Body of pancreas (tissue), 4 donors: ENCODE data around the gene ITPKC. TPM values are rescaled to one million over a fixed set of nuclear protein-coding genes. Genes with fewer than 3 reads are reported as not detected.

ENCODE experiments used
- ATAC-seq: fragments of 150-250 bp; one replicate; pipeline ENCODE4 v1.9.1; 2016
- DNase-seq, 4 donors: peaks; one replicate each; pipeline ENCODE4 v3.0.0-alpha.2; 2019
- H3K27ac ChIP-seq, 4 donors: fragments of 200-600 bp; sonication (generic); 1 replicate in 3 of 4; 2 replicates in 1 of 4; pipeline versions ENCODE4 v1.5.1 to v1.6.1; 2016 to 2019; ENCODE audit warnings: mild to moderate bottlenecking in 1 of 4, mixed read lengths in 1 of 4, moderate library complexity in 1 of 4
- H3K27me3 ChIP-seq, 2 donors: fragments of 200-600 bp; sonication (generic); one replicate each; pipeline ENCODE4 v1.6.0; 2016; ENCODE audit warnings: mild to moderate bottlenecking in 1 of 2
- H3K36me3 ChIP-seq, 2 donors: fragments of 200-600 bp; sonication (generic); replicated peaks in 1 of 2; 2 replicates each; pipeline ENCODE4 v1.5.1; 2016; ENCODE audit warnings: low read depth in 2 of 2; ENCODE audit not compliant: insufficient read depth in 1 of 2
- H3K4me1 ChIP-seq: fragments of 200-600 bp; sonication (generic); one replicate; pipeline ENCODE4 v1.6.0; 2016
- H3K4me3 ChIP-seq, 2 donors: fragments of 200-600 bp; sonication (generic); 1 replicate in 1 of 2; 2 replicates in 1 of 2; pipeline ENCODE4 v1.5.1; 2016 to 2019
- H3K9me3 ChIP-seq, 3 donors: fragments of 200-600 bp; sonication (generic); 1 replicate in 2 of 3; 2 replicates in 1 of 3; pipeline ENCODE4 v1.5.1; 2016
- POLR2A ChIP-seq, 3 donors: fragments of 450-650 bp; IDR thresholded peaks; one replicate each; pipeline ENCODE4 v1.6.1; 2016; ENCODE audit warnings: antibody characterized with exemption in 3 of 3, mild to moderate bottlenecking in 2 of 3
- WGBS, 2 donors: methylation state at CpG; one replicate each; pipeline ENCODE4 v1.1.5; 2017; 5-methylcytosine and 5-hydroxymethylcytosine counted together
- intact Hi-C: fragments of 100-400 bp; cut with DNase I; formaldehyde crosslinking; loops from one replicate; pipeline ENCODE4 v1.15.1; 2023
- total RNA-seq, 2 donors: library from RNA; depleted of rRNA; stranded (reverse); fragments of >200 nt; gene quantifications; one replicate each; pipeline ENCODE4 v1.1.0, GENCODE V29; 2016
- TF ChIP-seq, protein P1 (sequence below), 7 experiments: fragments of 450-650 bp in 4 of 7; fragments of 200-600 bp in 3 of 7; sonication (generic) in 3 of 7; IDR thresholded peaks; one replicate each; pipeline ENCODE4 v1.5.1; 2016 to 2019; ENCODE audit warnings: antibody characterized with exemption in 7 of 7

The ITPKC gene
- total RNA-seq, 2 donors from 2014 or later, result 14.0 to 27.7 TPM

GRCh38 chr19:40700083-40700482 lies 16.8 kb upstream of the ITPKC start:
- TF ChIP-seq, protein P1, sequence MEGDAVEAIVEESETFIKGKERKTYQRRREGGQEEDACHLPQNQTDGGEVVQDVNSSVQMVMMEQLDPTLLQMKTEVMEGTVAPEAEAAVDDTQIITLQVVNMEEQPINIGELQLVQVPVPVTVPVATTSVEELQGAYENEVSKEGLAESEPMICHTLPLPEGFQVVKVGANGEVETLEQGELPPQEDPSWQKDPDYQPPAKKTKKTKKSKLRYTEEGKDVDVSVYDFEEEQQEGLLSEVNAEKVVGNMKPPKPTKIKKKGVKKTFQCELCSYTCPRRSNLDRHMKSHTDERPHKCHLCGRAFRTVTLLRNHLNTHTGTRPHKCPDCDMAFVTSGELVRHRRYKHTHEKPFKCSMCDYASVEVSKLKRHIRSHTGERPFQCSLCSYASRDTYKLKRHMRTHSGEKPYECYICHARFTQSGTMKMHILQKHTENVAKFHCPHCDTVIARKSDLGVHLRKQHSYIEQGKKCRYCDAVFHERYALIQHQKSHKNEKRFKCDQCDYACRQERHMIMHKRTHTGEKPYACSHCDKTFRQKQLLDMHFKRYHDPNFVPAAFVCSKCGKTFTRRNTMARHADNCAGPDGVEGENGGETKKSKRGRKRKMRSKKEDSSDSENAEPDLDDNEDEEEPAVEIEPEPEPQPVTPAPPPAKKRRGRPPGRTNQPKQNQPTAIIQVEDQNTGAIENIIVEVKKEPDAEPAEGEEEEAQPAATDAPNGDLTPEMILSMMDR (IDR thresholded peaks at IDR 0.05), result no peak
- no peak for TF ChIP-seq POLR2A (IDR thresholded peaks at IDR 0.05)
- 93 to 100% methylated on average over 1 to 9 of the region's 9 CpGs for WGBS, 2 donors
- ATAC-seq, result no peak
- Histone ChIP-seq H3K4me1 (no peaks in the 10 kb centered on the region), H3K36me3 (peaks cover 0 to 24% of the 10 kb centered on the region in 2 donors), H3K9me3 (no peaks in the 10 kb centered on the region), H3K27me3 (no peaks in the 10 kb centered on the region), H3K27ac (no peak overlapping the region), H3K4me3 (no peak overlapping the region)
- DNase-seq, result no peak
- intact Hi-C loops, result no loop called here

- intact Hi-C loops, result no loop called here
- H3K4me3 ChIP-seq, result no peak overlapping the region
- no peak for ATAC-seq
- H3K4me1 ChIP-seq, result no peaks in the 10 kb centered on the region
- no peak overlapping the region for H3K27ac ChIP-seq
- peaks cover 0 to 24% of the 10 kb centered on the region in 2 donors for H3K36me3 ChIP-seq
- no peaks in the 10 kb centered on the region for H3K9me3 ChIP-seq
- H3K27me3 ChIP-seq, result no peaks in the 10 kb centered on the region
- DNase-seq, result no peak
- 94% methylated on average over 6 of the region's 6 CpGs for WGBS, 2 donors
- TF ChIP-seq POLR2A (IDR thresholded peaks at IDR 0.05), result no peak
- TF ChIP-seq, protein P1 (IDR thresholded peaks at IDR 0.05), result no peak
Observed at GRCh38 chr19:40701758-40702157, 15.2 kb upstream of the ITPKC start.

- no peak for TF ChIP-seq POLR2A (IDR thresholded peaks at IDR 0.05)
- TF ChIP-seq, protein P1 (IDR thresholded peaks at IDR 0.05), result peak in 3 of 7 experiments; percentile 22 to 27 (median 26)
- peak in 3 of 4 donors; percentile 46 to 57 (median 51) for DNase-seq
- no peak overlapping the region for H3K27ac ChIP-seq
- H3K4me3 ChIP-seq, result no peak overlapping the region
- no peaks in the 10 kb centered on the region for H3K27me3 ChIP-seq
- H3K36me3 ChIP-seq, result peaks cover 0 to 24% of the 10 kb centered on the region in 2 donors
- no peaks in the 10 kb centered on the region for H3K9me3 ChIP-seq
- 68 to 81% methylated on average over 14 to 18 of the region's 18 CpGs for WGBS, 2 donors
- ATAC-seq, result peak; percentile 28
- no peaks in the 10 kb centered on the region for H3K4me1 ChIP-seq
- intact Hi-C loops, result no loop called here
Observed at GRCh38 chr19:40702337-40703012, 14.4 kb upstream of the ITPKC start.

GRCh38 chr19:40703029-40703755 lies 13.7 kb upstream of the ITPKC start:
- intact Hi-C loops, result no loop called here
- WGBS, 2 donors, result 88 to 90% methylated on average over 19 to 23 of the region's 24 CpGs
- ATAC-seq, result no peak
- no peak for TF ChIP-seq POLR2A (IDR thresholded peaks at IDR 0.05)
- TF ChIP-seq, protein P1 (IDR thresholded peaks at IDR 0.05), result no peak
- no peak for DNase-seq
- Histone ChIP-seq H3K27me3 (no peaks in the 10 kb centered on the region), H3K27ac (no peak overlapping the region), H3K9me3 (no peaks in the 10 kb centered on the region), H3K4me1 (no peaks in the 10 kb centered on the region), H3K36me3 (peaks cover 0 to 24% of the 10 kb centered on the region in 2 donors), H3K4me3 (no peak overlapping the region)
